ENCODE data around the gene STK40.

DNA sequence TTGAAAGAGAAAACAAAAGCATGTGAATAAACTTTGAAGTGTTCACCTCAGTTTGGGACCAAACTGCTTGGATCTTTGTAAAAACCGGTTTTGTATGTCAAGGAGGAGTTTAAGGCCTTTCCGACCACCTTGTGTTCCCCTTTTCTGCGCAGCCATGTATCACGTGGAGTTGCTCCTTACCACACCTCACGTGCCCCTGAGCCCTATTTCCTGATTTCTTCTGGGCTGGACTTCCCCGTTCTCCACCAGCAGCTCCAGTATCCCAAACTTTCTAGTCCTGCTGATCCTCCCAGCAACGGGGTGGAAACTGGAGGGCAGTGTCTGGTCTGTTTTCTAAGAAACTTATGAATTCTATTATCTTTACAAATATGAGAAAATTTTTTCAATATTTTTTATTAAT is 81.2 kb downstream of the STK40 start:
- TF ChIP-seq, protein P1, sequence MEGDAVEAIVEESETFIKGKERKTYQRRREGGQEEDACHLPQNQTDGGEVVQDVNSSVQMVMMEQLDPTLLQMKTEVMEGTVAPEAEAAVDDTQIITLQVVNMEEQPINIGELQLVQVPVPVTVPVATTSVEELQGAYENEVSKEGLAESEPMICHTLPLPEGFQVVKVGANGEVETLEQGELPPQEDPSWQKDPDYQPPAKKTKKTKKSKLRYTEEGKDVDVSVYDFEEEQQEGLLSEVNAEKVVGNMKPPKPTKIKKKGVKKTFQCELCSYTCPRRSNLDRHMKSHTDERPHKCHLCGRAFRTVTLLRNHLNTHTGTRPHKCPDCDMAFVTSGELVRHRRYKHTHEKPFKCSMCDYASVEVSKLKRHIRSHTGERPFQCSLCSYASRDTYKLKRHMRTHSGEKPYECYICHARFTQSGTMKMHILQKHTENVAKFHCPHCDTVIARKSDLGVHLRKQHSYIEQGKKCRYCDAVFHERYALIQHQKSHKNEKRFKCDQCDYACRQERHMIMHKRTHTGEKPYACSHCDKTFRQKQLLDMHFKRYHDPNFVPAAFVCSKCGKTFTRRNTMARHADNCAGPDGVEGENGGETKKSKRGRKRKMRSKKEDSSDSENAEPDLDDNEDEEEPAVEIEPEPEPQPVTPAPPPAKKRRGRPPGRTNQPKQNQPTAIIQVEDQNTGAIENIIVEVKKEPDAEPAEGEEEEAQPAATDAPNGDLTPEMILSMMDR (IDR thresholded peaks at IDR 0.05) = no peak
- no peak for TF ChIP-seq POLR2A (IDR thresholded peaks at IDR 0.05)
